HepG2 (cell line): ENCODE data around the gene SSC5D. TPM values are rescaled to one million over a fixed set of nuclear protein-coding genes. Genes with fewer than 3 reads are reported as not detected.

ENCODE experiments used
- CCDC6 ChIP-seq: sonication (generic); formaldehyde crosslinking; IDR thresholded peaks from 2 replicates; pipeline ENCODE4 v1.8.1; 2022; ENCODE audit warnings: mild to moderate bottlenecking, missing genetic modification reagents, moderate library complexity
- CERS6 ChIP-seq: sonication (generic); formaldehyde crosslinking; IDR thresholded peaks from 2 replicates; pipeline ENCODE4 v1.5.0; 2020; ENCODE audit warnings: missing genetic modification reagents
- ELF1 ChIP-seq: sonication (generic); formaldehyde crosslinking; IDR thresholded peaks from 2 replicates; pipeline ENCODE4 v1.4.0; 2020; ENCODE audit warnings: missing genetic modification reagents
- HIC2 ChIP-seq: sonication (generic); formaldehyde crosslinking; IDR thresholded peaks from 2 replicates; pipeline ENCODE4 v1.9.0; 2022; ENCODE audit warnings: low read depth, missing genetic modification reagents
- KDM2A ChIP-seq: sonication (generic); formaldehyde crosslinking; IDR thresholded peaks from 2 replicates; pipeline ENCODE4 v1.4.0; 2020; ENCODE audit warnings: low read depth, missing genetic modification reagents, borderline replicate concordance
- KLF9 ChIP-seq: IDR thresholded peaks from 2 replicates; pipeline ENCODE4 v1.6.1; 2016; ENCODE audit warnings: low read depth
- RNF219 ChIP-seq: sonication (generic); formaldehyde crosslinking; IDR thresholded peaks from 2 replicates; pipeline ENCODE4 v1.5.0; 2020; ENCODE audit warnings: mild to moderate bottlenecking, missing genetic modification reagents
- TSC22D2 ChIP-seq: sonication (generic); formaldehyde crosslinking; IDR thresholded peaks from 2 replicates; pipeline ENCODE4 v1.5.1; 2020; ENCODE audit warnings: missing genetic modification reagents, mild to moderate bottlenecking, borderline replicate concordance
- ZBTB25 ChIP-seq: IDR thresholded peaks from 2 replicates; pipeline ENCODE4 v1.6.1; 2018; ENCODE audit warnings: missing genetic modification reagents
- ZGPAT ChIP-seq: IDR thresholded peaks from 2 replicates; pipeline ENCODE4 v1.6.1; 2016; ENCODE audit warnings: mild to moderate bottlenecking
- ZNF569 ChIP-seq: sonication (generic); formaldehyde crosslinking; IDR thresholded peaks from 2 replicates; pipeline ENCODE4 v1.5.0; 2020; ENCODE audit warnings: mild to moderate bottlenecking, missing genetic modification reagents, moderate library complexity, borderline replicate concordance
- ZNF777 ChIP-seq: sonication (generic); formaldehyde crosslinking; IDR thresholded peaks from 2 replicates; pipeline ENCODE4 v1.4.0; 2020; ENCODE audit warnings: missing genetic modification reagents
- ZNF883 ChIP-seq: sonication (generic); formaldehyde crosslinking; IDR thresholded peaks from 2 replicates; pipeline ENCODE4 v1.5.1; 2020; ENCODE audit warnings: mild to moderate bottlenecking, missing genetic modification reagents; ENCODE audit errors: not compliant biosample characterization
- polyA plus RNA-seq, 8 experiments: library from polyadenylated mRNA; depleted of rRNA in 3 of 8; stranded (reverse) in 7 of 8; unstranded in 1 of 8; fragments of >200 nt; fragmentation: Illumina TruSeq in 4 of 8; extraction: Trizol in 4 of 8; gene quantifications; 2 replicates each; pipeline versions ENCODE4 v1.2.1 to v1.2.3, GENCODE V29; 2011 to 2016; ENCODE audit warnings: low read depth in 4 of 8, missing spikeins in 1 of 8, mixed read lengths in 1 of 8; ENCODE audit not compliant: insufficient read depth in 1 of 8
- total RNA-seq, 5 experiments: library from RNA; depleted of rRNA; stranded (reverse); fragments of >200 nt; fragmentation: Illumina TruSeq; extraction: Trizol; gene quantifications; 2 replicates each; pipeline ENCODE4 v1.2.3, GENCODE V29; 2016; ENCODE audit warnings: low read depth in 1 of 5

SSC5D gene
- total and polyA plus RNA-seq, 2 of the 13 experiments (the other 11 are each of a cell fraction or from before 2014, with no cell fraction given) = not detected

- TF ChIP-seq HIC2 = no peak
- TF ChIP-seq ZGPAT = peak; percentile 60; the same call in 1 of the 2 replicates
- TF ChIP-seq KDM2A (CRISPR knock-in tag) = peak; percentile 94
- TF ChIP-seq CCDC6 (CRISPR knock-in tag) = no peak
- TF ChIP-seq CERS6 = no peak
- TF ChIP-seq ZNF883 (CRISPR knock-in tag) = no peak
- TF ChIP-seq KLF9 (CRISPR knock-in tag) = no peak
- TF ChIP-seq ZNF569 (CRISPR knock-in tag) = no peak
- TF ChIP-seq RNF219 (CRISPR knock-in tag) = no peak
- peak; percentile 85 for TF ChIP-seq ZNF777
- peak; percentile 30; the same call in 1 of the 2 replicates for TF ChIP-seq ELF1 (CRISPR knock-in tag)
- TF ChIP-seq ZBTB25 (CRISPR knock-in tag) = peak; percentile 67; the same call in 1 of the 2 replicates
- TF ChIP-seq TSC22D2 (CRISPR knock-in tag) = peak; percentile 54; the same call in 1 of the 2 replicates
Observed at GRCh38 chr19:55516878-55517620, 28.8 kb downstream of the SSC5D start (continued).
